Lower leg skin (tissue), 4 donors: ENCODE results near the gene ST3GAL4. TPM values are rescaled to one million over a fixed set of nuclear protein-coding genes. Genes with fewer than 3 reads are reported as not detected.

Experiments used
- DNase-seq, 2 donors: peaks; one replicate each; pipeline ENCODE4 v3.0.0-alpha.2; 2019; ENCODE audit warnings: low spot score in 2 of 2
- H3K4me3 ChIP-seq: fragments of 200-600 bp; sonication (generic); 2 replicates; pipeline ENCODE4 v1.5.1; 2017; ENCODE audit warnings: mild to moderate bottlenecking, low read depth; ENCODE audit not compliant: poor library complexity, severe bottlenecking
- CTCF ChIP-seq, 3 donors: fragments of 450-650 bp; IDR thresholded peaks; one replicate each; pipeline ENCODE4 v1.5.1; 2016; ENCODE audit warnings: antibody characterized with exemption in 3 of 3, mild to moderate bottlenecking in 3 of 3, moderate library complexity in 2 of 3
- POLR2A ChIP-seq, 2 donors: fragments of 450-650 bp; IDR thresholded peaks; one replicate each; pipeline ENCODE4 v1.6.1; 2016 to 2017; ENCODE audit warnings: antibody characterized with exemption in 2 of 2, mild to moderate bottlenecking in 1 of 2, moderate library complexity in 1 of 2
- WGBS, 2 donors: methylation state at CpG; one replicate each; pipeline ENCODE4 v1.1.5; 2018; 5-methylcytosine and 5-hydroxymethylcytosine counted together
- intact Hi-C: fragments of 100-400 bp; cut with DNase I; formaldehyde crosslinking; loops from one replicate; pipeline ENCODE4 v1.15.0; 2023; ENCODE audit warnings: low total_unique reads
- total RNA-seq, 4 donors: library from RNA; depleted of rRNA; stranded (reverse); fragments of >200 nt; gene quantifications; one replicate each; pipeline ENCODE4 v1.1.0, GENCODE V29; 2016

The ST3GAL4 gene
- total RNA-seq, 4 donors from 2014 or later: 12.6 to 27.0 (median 17.1) TPM

- intact Hi-C loops: loop anchor here (2.0 kb wide), 1 partner anchor 174 kb away; no protein-coding TSS in a partner anchor
- no peak overlapping the region for H3K4me3 ChIP-seq
- no peak for DNase-seq
- no peak for TF ChIP-seq POLR2A (IDR thresholded peaks at IDR 0.05)
- no peak for TF ChIP-seq CTCF (IDR thresholded peaks at IDR 0.05)
- WGBS, 2 donors: 61 to 68% methylated on average over 5 to 6 of the region's 6 CpGs
These were observed 44.5 kb upstream of the ST3GAL4 start for GRCh38 chr11:126310992-126311310.

- DNase-seq: no peak
- intact Hi-C loops: loop anchor here (2.0 kb wide), 1 partner anchor 173 kb away; no protein-coding TSS in a partner anchor
- TF ChIP-seq CTCF (IDR thresholded peaks at IDR 0.05) (no peak), POLR2A (IDR thresholded peaks at IDR 0.05) (no peak)
- H3K4me3 ChIP-seq: no peak overlapping the region
- WGBS, 2 donors: 88 to 92% methylated on average over 14 of the region's 14 CpGs
These were observed 43.8 kb upstream of the ST3GAL4 start for GRCh38 chr11:126311401-126312291.

GRCh38 chr11:126312961-126313360 lies 42.5 kb upstream of the ST3GAL4 start:
- H3K4me3 ChIP-seq: no peak overlapping the region
- DNase-seq: no peak
- TF ChIP-seq POLR2A (IDR thresholded peaks at IDR 0.05) (no peak), CTCF (IDR thresholded peaks at IDR 0.05) (no peak)
- 38 to 56% methylated on average over 8 of the region's 8 CpGs for WGBS, 2 donors
- intact Hi-C loops: no loop called here

- intact Hi-C loops: no loop called here
- WGBS, 2 donors: 89 to 92% methylated on average over 5 of the region's 5 CpGs
- no peak for DNase-seq
- no peak overlapping the region for H3K4me3 ChIP-seq
- no peak for TF ChIP-seq CTCF (IDR thresholded peaks at IDR 0.05)
- no peak for TF ChIP-seq POLR2A (IDR thresholded peaks at IDR 0.05)
These were observed 41.7 kb upstream of the ST3GAL4 start for GRCh38 chr11:126313826-126314225.

- intact Hi-C loops: no loop called here
- WGBS, 2 donors: 13 to 28% methylated on average over 1 of the region's 1 CpG
These were observed 38.1 kb upstream of the ST3GAL4 start for GRCh38 chr11:126317432-126317755.

More at GRCh38 chr11:126317432-126317755, 38.1 kb upstream of the ST3GAL4 start:
- DNase-seq: no peak
- TF ChIP-seq CTCF (IDR thresholded peaks at IDR 0.05) (no peak), POLR2A (IDR thresholded peaks at IDR 0.05) (no peak)
- H3K4me3 ChIP-seq: no peak overlapping the region
